Measurements from ENCODE around the gene CPLANE1. TPM values are rescaled to one million over a fixed set of nuclear protein-coding genes. Genes with fewer than 3 reads are reported as not detected.
"Not testable (repeated sequence)": the region's sequence is repeated elsewhere in the genome, so short reads cannot be mapped to it uniquely, and the experiment has no call there.

CPLANE1 gene
- total RNA-seq, 1 experiment from 2014 or later, result 6.5 TPM

DNA sequence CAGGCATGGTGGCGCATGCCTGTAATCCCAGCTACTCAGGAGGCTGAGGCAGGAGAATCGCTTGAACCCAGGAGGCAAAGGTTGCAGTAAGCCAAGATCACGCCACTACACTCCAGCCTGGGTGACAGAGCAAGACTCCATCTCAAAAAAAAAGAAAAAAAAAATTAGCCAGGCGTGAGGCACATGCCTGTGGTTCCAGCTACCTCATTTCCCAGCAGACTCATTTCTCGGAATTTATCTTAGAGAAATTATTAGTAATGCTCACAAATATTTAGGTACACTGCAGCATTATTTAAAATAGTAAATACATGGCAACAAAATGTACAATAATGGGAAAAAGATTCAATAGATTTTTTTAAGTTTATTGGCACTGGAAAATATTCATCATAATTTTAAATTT is 29.8 kb downstream of the CPLANE1 start:
- H3K27me3 ChIP-seq, H3K9me3 ChIP-seq, DNase-seq, H3K4me3 ChIP-seq: not testable (repeated sequence)
- H3K36me3 ChIP-seq, result peaks cover 28% of the 10 kb centered on the region

GRCh38 chr5:37217976-37218375 is 31.2 kb downstream of the CPLANE1 start:
- Histone ChIP-seq H3K36me3 (peaks cover 25% of the 10 kb centered on the region), H3K4me3 (no peak overlapping the region), H3K27me3 (no peaks in the 10 kb centered on the region), H3K9me3 (no peaks in the 10 kb centered on the region)
- DNase-seq, result no peak

- Histone ChIP-seq H3K4me3 (no peak overlapping the region), H3K36me3 (peaks cover 21% of the 10 kb centered on the region), H3K9me3 (no peaks in the 10 kb centered on the region), H3K27me3 (no peaks in the 10 kb centered on the region)
- no peak for DNase-seq
Measured at GRCh38 chr5:37214550-37214949, 34.6 kb downstream of the CPLANE1 start.

DNA sequence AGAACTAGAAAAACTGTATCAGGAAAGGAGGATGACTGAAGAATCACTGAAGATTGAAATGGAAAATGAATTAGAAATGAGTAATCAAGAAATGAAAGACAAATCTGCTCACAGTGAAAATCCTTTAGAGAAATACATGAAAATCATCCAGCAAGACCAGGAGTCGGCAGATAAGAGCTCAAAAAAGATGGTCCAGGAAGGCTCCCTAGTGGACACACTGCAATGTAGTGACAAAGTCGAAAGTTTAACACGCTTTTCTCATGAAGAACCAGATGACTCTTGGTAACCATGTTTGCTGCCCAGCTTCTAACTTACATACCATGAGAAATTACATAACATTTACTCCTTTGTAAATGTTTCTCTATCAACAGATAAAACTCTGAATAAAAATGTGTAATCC is 37.1 kb downstream of the CPLANE1 start:
- Histone ChIP-seq H3K27me3 (no peaks in the 10 kb centered on the region), H3K9me3 (no peaks in the 10 kb centered on the region), H3K36me3 (peaks cover 21% of the 10 kb centered on the region), H3K4me3 (no peak overlapping the region)
- no peak for DNase-seq

GRCh38 chr5:37211661-37212060 is 37.5 kb downstream of the CPLANE1 start:
- H3K27me3 ChIP-seq, result no peaks in the 10 kb centered on the region
- no peaks in the 10 kb centered on the region for H3K9me3 ChIP-seq
- no peak for DNase-seq
- H3K36me3 ChIP-seq, result peaks cover 18% of the 10 kb centered on the region
- no peak overlapping the region for H3K4me3 ChIP-seq

- H3K27me3 ChIP-seq, result no peaks in the 10 kb centered on the region
- peaks cover 21% of the 10 kb centered on the region for H3K36me3 ChIP-seq
- no peak overlapping the region for H3K4me3 ChIP-seq
- DNase-seq, result no peak
- H3K9me3 ChIP-seq, result no peaks in the 10 kb centered on the region
Measured at GRCh38 chr5:37208883-37209797, 40.0 kb downstream of the CPLANE1 start.

GRCh38 chr5:37207802-37208201 is 41.4 kb downstream of the CPLANE1 start:
- no peak for DNase-seq
- no peak overlapping the region for H3K4me3 ChIP-seq
- H3K27me3 ChIP-seq, result no peaks in the 10 kb centered on the region
- H3K9me3 ChIP-seq, result no peaks in the 10 kb centered on the region
- peaks cover 14% of the 10 kb centered on the region for H3K36me3 ChIP-seq

DNA sequence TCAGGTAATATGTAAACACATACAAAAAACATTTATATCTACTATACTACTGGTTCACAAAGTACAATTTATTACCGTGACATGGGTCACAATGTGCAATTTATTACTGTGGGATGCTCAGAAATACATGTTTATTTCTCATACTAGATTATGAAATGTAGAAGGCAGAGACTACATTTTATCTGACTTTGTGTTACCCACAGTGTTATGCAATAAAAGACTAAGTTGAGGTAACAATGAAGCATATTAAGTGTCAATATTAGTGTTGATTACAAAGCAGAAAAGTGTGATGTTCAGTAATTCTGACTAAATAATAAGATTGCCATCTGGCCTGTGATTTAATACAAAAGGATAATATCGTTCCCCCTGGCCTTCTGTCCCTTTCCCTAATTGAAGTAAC is 42.4 kb downstream of the CPLANE1 start:
- H3K36me3 ChIP-seq, result peaks cover 11% of the 10 kb centered on the region
- no peak overlapping the region for H3K4me3 ChIP-seq
- H3K27me3 ChIP-seq, result no peaks in the 10 kb centered on the region
- no peaks in the 10 kb centered on the region for H3K9me3 ChIP-seq
- DNase-seq, result no peak

GRCh38 chr5:37198842-37199241 is 50.3 kb downstream of the CPLANE1 start:
- no peak for DNase-seq
- Histone ChIP-seq H3K9me3 (no peaks in the 10 kb centered on the region; the same call in 1 of the 2 replicates), H3K27me3 (no peaks in the 10 kb centered on the region), H3K4me3 (no peak overlapping the region), H3K36me3 (peaks cover 25% of the 10 kb centered on the region)

DNA sequence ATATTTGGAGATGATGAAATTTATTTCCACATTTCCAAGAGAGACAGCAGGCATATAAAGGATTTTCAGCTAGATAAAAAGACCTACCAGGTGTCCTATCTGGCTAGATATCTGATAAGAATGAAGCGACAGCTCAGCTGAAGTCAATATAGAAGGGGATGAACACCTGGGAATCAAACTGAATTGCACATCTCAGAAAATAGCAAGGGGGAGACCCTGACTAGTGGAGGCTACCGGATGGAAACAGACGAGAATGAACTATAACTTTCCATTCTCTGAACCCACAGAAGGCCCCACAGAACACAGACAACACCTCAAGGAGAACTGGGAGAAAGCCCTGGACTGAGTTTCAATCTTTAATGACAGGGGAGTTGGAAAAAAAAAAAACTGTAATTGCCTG is 51.1 kb downstream of the CPLANE1 start:
- Histone ChIP-seq H3K36me3 (peaks cover 25% of the 10 kb centered on the region), H3K27me3 (no peaks in the 10 kb centered on the region), H3K4me3 (no peak overlapping the region), H3K9me3 (no peaks in the 10 kb centered on the region; the same call in 1 of the 2 replicates)
- DNase-seq, result no peak

DNA sequence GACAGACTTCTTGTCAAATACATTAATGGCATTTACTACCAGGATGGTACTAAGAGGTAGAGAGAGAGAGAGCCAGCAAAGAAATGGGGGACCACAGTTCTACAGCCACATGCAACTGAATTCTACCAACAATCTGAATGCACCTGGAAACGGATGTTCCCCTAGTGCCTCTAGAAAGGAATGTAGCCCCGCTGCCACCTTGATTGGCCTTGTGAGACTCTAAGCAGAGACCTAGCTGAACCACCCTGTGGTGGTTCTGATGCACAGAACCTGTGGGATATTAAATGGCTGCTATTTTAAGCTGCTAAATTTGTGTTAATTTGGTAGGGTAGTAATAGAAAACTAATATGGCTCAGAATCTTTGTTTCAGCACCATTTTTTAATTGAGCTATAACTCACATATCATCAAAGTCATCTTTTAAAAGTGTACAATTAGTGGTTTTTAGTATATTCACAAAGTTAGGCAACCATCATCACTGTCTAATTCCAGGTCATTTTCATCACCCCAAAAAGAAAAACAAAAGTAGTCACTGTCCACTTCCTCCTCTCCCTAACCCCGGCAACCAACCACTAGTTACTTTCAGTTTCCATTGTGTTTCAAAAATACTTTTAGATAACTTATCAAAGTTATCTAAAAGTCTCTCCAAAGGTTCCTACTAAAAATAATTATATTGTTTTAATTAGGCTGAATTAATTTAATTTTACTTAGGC is 51.7 kb downstream of the CPLANE1 start:
- Histone ChIP-seq H3K27me3 (no peaks in the 10 kb centered on the region), H3K4me3 (no peak overlapping the region), H3K9me3 (no peaks in the 10 kb centered on the region; the same call in 1 of the 2 replicates), H3K36me3 (peaks cover 25% of the 10 kb centered on the region)
- no peak for DNase-seq

- H3K9me3 ChIP-seq, result no peaks in the 10 kb centered on the region
- DNase-seq, result no peak
- no peaks in the 10 kb centered on the region for H3K27me3 ChIP-seq
- peaks cover 13% of the 10 kb centered on the region for H3K36me3 ChIP-seq
- no peak overlapping the region for H3K4me3 ChIP-seq
Measured at GRCh38 chr5:37190592-37190991, 58.6 kb downstream of the CPLANE1 start.

- Histone ChIP-seq H3K4me3 (no peak overlapping the region), H3K27me3 (no peaks in the 10 kb centered on the region), H3K36me3 (peaks cover 19% of the 10 kb centered on the region), H3K9me3 (no peaks in the 10 kb centered on the region)
- DNase-seq, result no peak
Measured at GRCh38 chr5:37189355-37189754, 59.8 kb downstream of the CPLANE1 start.

- peaks cover 32% of the 10 kb centered on the region for H3K36me3 ChIP-seq
- DNase-seq, result no peak
- no peaks in the 10 kb centered on the region for H3K27me3 ChIP-seq
- H3K4me3 ChIP-seq, result no peak overlapping the region
- no peaks in the 10 kb centered on the region for H3K9me3 ChIP-seq
Measured at GRCh38 chr5:37187465-37187977, 61.7 kb downstream of the CPLANE1 start.

- Histone ChIP-seq H3K4me3 (no peak overlapping the region), H3K9me3 (no peaks in the 10 kb centered on the region), H3K36me3 (peaks cover 30% of the 10 kb centered on the region), H3K27me3 (no peaks in the 10 kb centered on the region)
- no peak for DNase-seq
Measured at GRCh38 chr5:37184748-37185364, 64.3 kb downstream of the CPLANE1 start.

- Histone ChIP-seq H3K36me3 (peaks cover 30% of the 10 kb centered on the region), H3K27me3 (no peaks in the 10 kb centered on the region), H3K4me3 (no peak overlapping the region), H3K9me3 (no peaks in the 10 kb centered on the region)
- no peak for DNase-seq
Measured at GRCh38 chr5:37182667-37183066, 66.5 kb downstream of the CPLANE1 start.

- DNase-seq, result no peak
- H3K4me3 ChIP-seq, result no peak overlapping the region
- no peaks in the 10 kb centered on the region for H3K27me3 ChIP-seq
- H3K9me3 ChIP-seq, result no peaks in the 10 kb centered on the region
- peaks cover 63% of the 10 kb centered on the region for H3K36me3 ChIP-seq
Measured at GRCh38 chr5:37174928-37175327, 74.2 kb downstream of the CPLANE1 start.
